Endothelial cell of umbilical vein (primary cell): ENCODE results near the gene CUEDC1. TPM values are rescaled to one million over a fixed set of nuclear protein-coding genes. Genes with fewer than 3 reads are reported as not detected.

Experiments
- BruUV-seq: library from RNA; stranded (reverse); fragments of 400-500 nt; replicated peaks from 2 replicates; lab custom pipeline; 2021; lab: Mats Ljungman, UMichigan
- CTCF ChIA-PET: fragments of 300-600, 350-600 bp; sonication (Branson Sonifier 250); formaldehyde crosslinking; loops from one replicate; lab custom pipeline; 2021; ENCODE audit warnings: antibody characterized with exemption, inconsistent platforms; lab: Charles Lee
- POLR2A ChIA-PET: fragments of 300-600, 350-600 bp; sonication (Branson Sonifier 250); formaldehyde crosslinking; loops from one replicate; lab custom pipeline; 2021; ENCODE audit warnings: antibody characterized with exemption, inconsistent platforms; lab: Charles Lee
- DNase-seq: peaks from one replicate; pipeline ENCODE4 v3.0.0-alpha.2; 2011; ENCODE audit warnings: low read depth, low spot score
- FAIRE-seq: peaks from 2 replicates; lab custom pipeline; 2011; peaks lifted over from hg19 to GRCh38; lab: Jason Lieb, UNC
- H2AFZ ChIP-seq: 2 replicates; pipeline ENCODE4 v1.6.0; 2012; ENCODE audit warnings: low read depth, low read length, control low read depth, inconsistent platforms
- H3K27ac ChIP-seq: 2 replicates; pipeline ENCODE4 v1.5.1; 2011; ENCODE audit warnings: low read depth, mild to moderate bottlenecking, control low read depth, low read length, moderate library complexity; ENCODE audit not compliant: insufficient read depth
- H3K27me3 ChIP-seq, 2 experiments: 2 replicates each; pipeline versions ENCODE4 v1.6.0 to v1.6.1; 2011; ENCODE audit warnings: low read length in 2 of 2, mixed read lengths in 1 of 2; ENCODE audit not compliant: control insufficient read depth in 2 of 2, insufficient read depth in 2 of 2
- H3K36me3 ChIP-seq, 2 experiments: 2 replicates in 1 of 2; 3 replicates in 1 of 2; pipeline ENCODE4 v1.5.1; 2011; ENCODE audit warnings: low read length in 2 of 2, mild to moderate bottlenecking in 1 of 2, moderate library complexity in 1 of 2; ENCODE audit not compliant: control insufficient read depth in 2 of 2, insufficient read depth in 2 of 2; ENCODE audit errors: extremely low read depth in 1 of 2
- H3K4me1 ChIP-seq: 3 replicates; pipeline ENCODE4 v1.5.1; 2011; ENCODE audit warnings: mild to moderate bottlenecking, low read length; ENCODE audit not compliant: control insufficient read depth, insufficient read depth; ENCODE audit errors: extremely low read depth
- H3K4me2 ChIP-seq: 2 replicates; pipeline ENCODE4 v1.6.1; 2011; ENCODE audit warnings: low read length, control low read depth, mixed read lengths; ENCODE audit not compliant: insufficient read depth
- H3K4me3 ChIP-seq, 3 experiments: fragments of 200-600 bp in 1 of 3; sonication (generic), shearing (Covaris generic) in 1 of 3; replicated peaks in 1 of 3; 2 replicates each; pipeline ENCODE4 v1.5.1; 2011 to 2016; ENCODE audit warnings: control low read depth in 3 of 3, low read length in 3 of 3, mild to moderate bottlenecking in 2 of 3, inconsistent platforms in 1 of 3, low read depth in 1 of 3, moderate library complexity in 1 of 3; ENCODE audit not compliant: insufficient read depth in 1 of 3
- H3K79me2 ChIP-seq: 2 replicates; pipeline ENCODE4 v1.6.0; 2012; ENCODE audit warnings: low read length, inconsistent platforms; ENCODE audit not compliant: control insufficient read depth, insufficient read depth
- H3K9ac ChIP-seq: replicated peaks from 2 replicates; pipeline ENCODE3; 2011; ENCODE audit warnings: low read length, control low read depth; ENCODE audit not compliant: insufficient read depth; ENCODE audit errors: extremely low read depth
- H3K9me1 ChIP-seq: replicated peaks from 3 replicates; pipeline ENCODE4 v1.6.0; 2011; ENCODE audit warnings: mild to moderate bottlenecking, low read length; ENCODE audit not compliant: control insufficient read depth, insufficient read depth; ENCODE audit errors: extremely low read depth
- H3K9me3 ChIP-seq: replicated peaks from 2 replicates; pipeline ENCODE4 v1.5.1; 2012; ENCODE audit warnings: low read length, inconsistent platforms; ENCODE audit not compliant: control insufficient read depth, insufficient read depth
- H4K20me1 ChIP-seq: replicated peaks from 2 replicates; pipeline ENCODE3; 2011; ENCODE audit warnings: mild to moderate bottlenecking, low read length; ENCODE audit not compliant: control insufficient read depth, insufficient read depth; ENCODE audit errors: extremely low read depth
- CTCF ChIP-seq, 2 donors: IDR thresholded peaks; 1 replicate in 1 of 2; 2 replicates in 1 of 2; pipeline ENCODE4 v1.5.1; 2011; ENCODE audit warnings: low read length in 2 of 2, mild to moderate bottlenecking in 2 of 2, moderate library complexity in 2 of 2, control low read depth in 1 of 2, inconsistent platforms in 1 of 2, low read depth in 1 of 2; ENCODE audit not compliant: insufficient read depth in 1 of 2; ENCODE audit errors: extremely low read depth in 1 of 2
- EZH2 ChIP-seq: IDR thresholded peaks from 2 replicates; pipeline ENCODE4 v1.6.1; 2012; ENCODE audit warnings: borderline replicate concordance, low read depth, mild to moderate bottlenecking, moderate library complexity, low read length, inconsistent platforms; ENCODE audit not compliant: severe bottlenecking
- FOS ChIP-seq: IDR thresholded peaks from 2 replicates; pipeline ENCODE4 v1.6.1; 2011; ENCODE audit warnings: mild to moderate bottlenecking, low read length, moderate library complexity, borderline replicate concordance; ENCODE audit not compliant: insufficient read depth
- GATA2 ChIP-seq: IDR thresholded peaks from 2 replicates; pipeline ENCODE4 v1.7.0; 2011; ENCODE audit warnings: low read depth, mild to moderate bottlenecking, moderate library complexity, mixed read lengths, low read length; ENCODE audit not compliant: insufficient read length, insufficient read depth
- JUN ChIP-seq: IDR thresholded peaks from 2 replicates; pipeline ENCODE4 v1.6.1; 2011; ENCODE audit warnings: borderline replicate concordance, low read depth; ENCODE audit not compliant: insufficient read length, insufficient read depth
- MYC ChIP-seq: IDR thresholded peaks from one replicate; pipeline ENCODE4 v1.6.1; 2011; ENCODE audit warnings: mild to moderate bottlenecking, low read depth, low read length
- POLR2A ChIP-seq: IDR thresholded peaks from 2 replicates; pipeline ENCODE4 v1.6.1; 2012; ENCODE audit warnings: low read depth, mild to moderate bottlenecking, control low read depth, low read length
- POLR2AphosphoS5 ChIP-seq: IDR thresholded peaks from 2 replicates; pipeline ENCODE4 v1.6.1; 2012; ENCODE audit warnings: low read depth, mild to moderate bottlenecking, control low read depth, low read length, moderate library complexity; ENCODE audit not compliant: insufficient read depth
- dilution Hi-C: fragments of 300-500 bp; cut with MboI; formaldehyde crosslinking; loops from one replicate; pipeline ENCODE4 v1.15.0; 2019; ENCODE audit warnings: low sequenced_read_pairs; ENCODE audit not compliant: extremely low pct_ligation_motif_present
- intact Hi-C: fragments of 100-400 bp; cut with micrococcal nuclease; formaldehyde crosslinking; loops from one replicate; pipeline ENCODE4 v1.10.0; 2022
- polyA plus RNA-seq, 4 experiments: library from polyadenylated mRNA; depleted of rRNA in 3 of 4; stranded (reverse) in 3 of 4; unstranded in 1 of 4; fragments of >200 nt; gene quantifications; 2 replicates each; pipeline versions ENCODE4 v1.2.1 to v1.2.3, GENCODE V29; 2011 to 2012; ENCODE audit warnings: missing spikeins in 1 of 4
- total RNA-seq: library from RNA; stranded (reverse); gene quantifications from 2 replicates; pipeline ENCODE4 v1.2.3, GENCODE V29; 2021
- TF ChIP-seq, protein P1 (sequence below): IDR thresholded peaks from 2 replicates; pipeline ENCODE4 v1.6.1; 2011; ENCODE audit not compliant: insufficient read depth, insufficient read length

Gene CUEDC1
- total and polyA plus RNA-seq, 2 donors (not counting 3 experiments of a cell fraction or from before 2014, with no cell fraction given): 15.8 to 27.7 TPM

DNA sequence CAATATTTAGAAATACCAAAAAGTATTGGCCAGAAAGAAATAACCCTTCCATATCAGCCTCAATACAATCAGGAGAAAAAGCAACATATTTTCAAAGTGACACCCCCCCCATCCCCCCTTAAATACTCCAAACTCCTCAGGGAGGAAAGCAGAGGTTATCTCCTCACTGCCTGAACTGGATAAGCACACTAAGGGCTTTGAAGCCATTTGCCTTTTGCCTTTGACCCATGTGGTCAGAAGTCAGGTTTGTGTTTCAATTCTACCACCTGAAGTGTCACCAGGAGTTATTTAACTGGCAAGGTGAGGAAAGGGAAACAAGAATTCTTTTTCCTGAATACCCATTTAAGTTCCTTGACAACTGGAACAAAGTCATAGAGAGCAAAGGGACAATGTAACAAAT is 36.3 kb upstream of the CUEDC1 start:
- Histone ChIP-seq H3K4me1 (peaks cover 39% of the 10 kb centered on the region), H3K27ac (no peak overlapping the region), H2AFZ (no peak overlapping the region), H3K79me2 (peaks cover 11% of the 10 kb centered on the region), H3K9me1 (no peaks in the 10 kb centered on the region), H4K20me1 (no peaks in the 10 kb centered on the region), H3K27me3 (no peaks in the 10 kb centered on the region), H3K4me2 (no peak overlapping the region), H3K36me3 (no peaks in the 10 kb centered on the region), H3K4me3 (no peak overlapping the region), H3K9ac (no peak overlapping the region), H3K9me3 (no peaks in the 10 kb centered on the region)
- ChIA-PET POLR2A (no interaction called here), CTCF (interaction anchor here (1.3 to 15.8 kb wide), 5 partner anchors 8 to 135 kb away, joined by 5 to 584 read pairs (median 5); partner anchors contain the start of gene MRPS23)
- DNase-seq (no peak), FAIRE-seq (no peak)
- no peak for TF ChIP-seq POLR2AphosphoS5
- no peak for TF ChIP-seq POLR2A
- TF ChIP-seq CTCF (IDR thresholded peaks at IDR 0.05; ENCODE audit: extremely low read depth in 1 of 2, insufficient read depth in 1 of 2, low read depth in 1 of 2, low read length in 2 of 2): no peak
- TF ChIP-seq, protein P1, sequence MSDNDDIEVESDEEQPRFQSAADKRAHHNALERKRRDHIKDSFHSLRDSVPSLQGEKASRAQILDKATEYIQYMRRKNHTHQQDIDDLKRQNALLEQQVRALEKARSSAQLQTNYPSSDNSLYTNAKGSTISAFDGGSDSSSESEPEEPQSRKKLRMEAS: no peak
- no peak for TF ChIP-seq EZH2
- no peak for TF ChIP-seq JUN
- no peak for TF ChIP-seq GATA2
- TF ChIP-seq FOS: no peak
- TF ChIP-seq MYC: no peak
- BruUV-seq: no TSS peak
- intact Hi-C loops: no loop called here
- dilution Hi-C loops: loop anchor here (25.0 kb wide), 1 partner anchor 129 kb away; the partner anchor contains the start of gene MRPS23
